K562 (cell line): Measurements from ENCODE around the gene GRIK3.

Experiments used
- CREB1 ChIP-seq, 2 experiments: sonication (generic) in 1 of 2; formaldehyde crosslinking in 1 of 2; IDR thresholded peaks; 2 replicates each; pipeline versions ENCODE4 v1.6.1 to v1.8.0; 2012 to 2022; ENCODE audit warnings: inconsistent platforms in 1 of 2, mild to moderate bottlenecking in 1 of 2, missing genetic modification reagents in 1 of 2, moderate library complexity in 1 of 2
- ELF1 ChIP-seq: fragments of 200-800 bp; sonication (Bioruptor generic); IDR thresholded peaks from 2 replicates; pipeline ENCODE4 v1.6.1; 2016; ENCODE audit warnings: missing genetic modification characterization, missing compliant biosample characterization
- JUN ChIP-seq, 2 experiments: sonication (generic) in 1 of 2; formaldehyde crosslinking in 1 of 2; IDR thresholded peaks; 2 replicates each; pipeline versions ENCODE4 v1.6.1 to v1.8.0; 2012 to 2022; ENCODE audit warnings: borderline replicate concordance in 2 of 2, mild to moderate bottlenecking in 2 of 2, improper control_type of control experiment in 1 of 2, low read depth in 1 of 2, low read length in 1 of 2, missing genetic modification reagents in 1 of 2
- MAFK ChIP-seq: IDR thresholded peaks from 2 replicates; pipeline ENCODE4 v1.6.1; 2011; ENCODE audit warnings: low read length, improper control_type of control experiment
- MTA2 ChIP-seq: fragments of 450-650 bp; IDR thresholded peaks from 2 replicates; pipeline ENCODE4 v1.6.1; 2016; ENCODE audit warnings: low read depth
- PHF21A ChIP-seq: fragments of 450-650 bp; IDR thresholded peaks from 2 replicates; pipeline ENCODE4 v1.6.1; 2017; ENCODE audit warnings: low read depth, borderline replicate concordance
- POLR2A ChIP-seq: fragments of 450-650 bp; conservative IDR thresholded peaks from 2 replicates; pipeline ENCODE4 v1.6.1; 2016
- RBM22 ChIP-seq: fragments of 200-400 bp; formaldehyde crosslinking; IDR thresholded peaks from 2 replicates; pipeline ENCODE4 v1.6.1; 2018; ENCODE audit warnings: low read length, low read depth; ENCODE audit not compliant: poor library complexity, severe bottlenecking
- SP1 ChIP-seq: sonication (generic); formaldehyde crosslinking; IDR thresholded peaks from 2 replicates; pipeline ENCODE4 v1.8.1; 2022; ENCODE audit warnings: mild to moderate bottlenecking, missing genetic modification reagents
- SREBF2 ChIP-seq: sonication (generic); formaldehyde crosslinking; IDR thresholded peaks from 2 replicates; pipeline ENCODE4 v1.4.0; 2020; ENCODE audit warnings: mild to moderate bottlenecking, missing genetic modification reagents
- ZBED1 ChIP-seq: IDR thresholded peaks from 2 replicates; pipeline ENCODE4 v1.6.1; 2014

GRCh38 chr1:36864182-36864822 lies 170.0 kb downstream of the GRIK3 start:
- TF ChIP-seq POLR2A = no peak
- no peak for TF ChIP-seq PHF21A
- no peak for TF ChIP-seq CREB1 (IDR thresholded peaks at IDR 0.05)
- no peak for TF ChIP-seq CREB1 (CRISPR knock-in tag; IDR thresholded peaks at IDR 0.05)
- TF ChIP-seq SP1 (CRISPR knock-in tag) = no peak
- no peak for TF ChIP-seq SREBF2
- TF ChIP-seq JUN (IDR thresholded peaks at IDR 0.05; ENCODE audit: borderline replicate concordance, low read depth, low read length) = no peak
- no peak for TF ChIP-seq JUN (CRISPR knock-in tag; IDR thresholded peaks at IDR 0.05; ENCODE audit: borderline replicate concordance)
- no peak for TF ChIP-seq ZBED1
- TF ChIP-seq RBM22 = no peak
- no peak for TF ChIP-seq ELF1
- TF ChIP-seq MAFK = no peak
- TF ChIP-seq MTA2 = no peak
